Ectodermal cell (in vitro differentiated cells): ENCODE data around the gene TP53I11.

Experiments used
- H3K27ac ChIP-seq: 2 replicates; pipeline ENCODE4 v1.7.0; 2013; ENCODE audit warnings: mild to moderate bottlenecking, low read depth, low read length; ENCODE audit not compliant: insufficient read depth, poor library complexity, severe bottlenecking
- H3K27me3 ChIP-seq: 2 replicates; pipeline ENCODE4 v1.7.0; 2013; ENCODE audit warnings: mild to moderate bottlenecking, low read length; ENCODE audit not compliant: insufficient read depth, control insufficient read depth, poor library complexity, severe bottlenecking
- H3K36me3 ChIP-seq: one replicate; pipeline ENCODE4 v1.7.0; 2013; ENCODE audit warnings: low read length; ENCODE audit not compliant: control insufficient read depth, insufficient read depth
- H3K4me1 ChIP-seq: one replicate; pipeline ENCODE4 v1.7.0; 2013; ENCODE audit warnings: low read length; ENCODE audit not compliant: control insufficient read depth, insufficient read depth
- H3K4me3 ChIP-seq: 2 replicates; pipeline ENCODE4 v1.7.0; 2013; ENCODE audit warnings: low read depth, low read length, control low read depth; ENCODE audit not compliant: insufficient read depth
- H3K9me3 ChIP-seq: 2 replicates; pipeline ENCODE4 v1.7.0; 2013; ENCODE audit warnings: mild to moderate bottlenecking, low read length, moderate library complexity; ENCODE audit not compliant: control insufficient read depth
- WGBS, 2 experiments: methylation state at CpG; one replicate each; pipeline ENCODE4 v1.1.7; 2013; ENCODE audit warnings: missing lambda C conversion rate in 2 of 2; 5-methylcytosine and 5-hydroxymethylcytosine counted together

Gene TP53I11

DNA sequence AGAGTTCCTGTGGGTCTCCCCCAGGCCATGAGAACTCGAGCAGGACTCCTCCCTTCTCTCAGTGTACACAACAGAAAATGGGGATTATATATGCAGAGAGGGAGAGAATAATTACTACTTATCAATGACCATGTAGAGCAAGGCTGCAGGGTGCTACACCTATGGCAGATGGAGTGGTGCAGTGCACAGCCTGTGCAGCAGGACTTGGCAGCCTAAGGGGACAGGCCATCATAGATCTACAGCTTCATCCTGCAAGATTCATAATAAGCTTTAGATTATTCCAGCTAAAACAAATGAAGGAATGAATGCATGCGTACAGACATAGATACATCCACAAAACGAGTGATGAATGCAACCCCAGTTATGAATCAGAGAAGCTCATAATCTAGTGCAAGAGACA lies 8.4 kb upstream of the TP53I11 start:
- Histone ChIP-seq H3K4me3 (no peak overlapping the region), H3K27me3 (peaks cover 11% of the 10 kb centered on the region), H3K27ac (no peak overlapping the region), H3K4me1 (peaks cover 56% of the 10 kb centered on the region), H3K36me3 (no peaks in the 10 kb centered on the region), H3K9me3 (no peaks in the 10 kb centered on the region)
- 96 to 97% methylated on average over 3 of the region's 3 CpGs for WGBS, 2 experiments

DNA sequence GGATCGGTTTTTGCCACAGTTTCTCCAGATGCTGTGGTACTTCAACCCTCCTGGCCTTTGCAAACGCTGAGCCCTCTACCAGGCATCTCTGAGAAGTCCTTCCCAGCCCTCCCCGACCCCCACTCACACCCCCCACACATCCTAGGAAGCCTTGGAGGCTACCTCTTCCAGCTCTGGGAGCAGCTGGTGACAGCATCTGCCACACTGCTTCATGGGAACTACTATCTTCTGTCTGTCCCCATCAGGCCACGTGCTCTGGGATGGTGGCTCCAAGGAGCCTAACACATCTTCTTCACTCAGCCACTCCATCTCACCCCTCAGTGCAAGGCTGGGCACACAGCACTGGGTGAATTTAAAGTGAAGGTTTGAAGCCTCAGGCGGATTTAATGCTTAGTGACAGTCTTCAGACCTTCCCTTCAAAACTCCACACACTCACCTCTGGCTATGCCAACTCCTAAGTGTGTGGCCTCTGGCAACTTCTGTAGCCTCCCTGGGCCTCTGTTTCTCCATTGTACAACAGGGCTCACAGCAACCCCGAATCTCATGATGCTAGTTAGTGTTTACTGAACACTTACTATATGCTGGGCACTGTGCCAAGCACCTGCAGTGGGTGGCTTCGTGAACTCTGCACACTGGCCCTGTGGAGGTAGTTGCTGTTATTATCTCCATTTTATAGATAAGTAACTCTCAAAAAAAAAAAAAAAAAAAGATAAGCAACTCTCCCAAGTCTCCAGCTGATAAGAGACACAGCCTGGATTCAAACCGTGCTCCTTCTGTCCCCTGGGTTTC lies 7.3 kb upstream of the TP53I11 start:
- H3K27me3 ChIP-seq, result peaks cover 11% of the 10 kb centered on the region
- no peak overlapping the region for H3K27ac ChIP-seq
- H3K9me3 ChIP-seq, result no peaks in the 10 kb centered on the region
- no peak overlapping the region for H3K4me3 ChIP-seq
- peaks cover 52% of the 10 kb centered on the region for H3K4me1 ChIP-seq
- no peaks in the 10 kb centered on the region for H3K36me3 ChIP-seq
- WGBS, 2 experiments, result 70 to 78% methylated on average over 7 to 8 of the region's 8 CpGs

DNA sequence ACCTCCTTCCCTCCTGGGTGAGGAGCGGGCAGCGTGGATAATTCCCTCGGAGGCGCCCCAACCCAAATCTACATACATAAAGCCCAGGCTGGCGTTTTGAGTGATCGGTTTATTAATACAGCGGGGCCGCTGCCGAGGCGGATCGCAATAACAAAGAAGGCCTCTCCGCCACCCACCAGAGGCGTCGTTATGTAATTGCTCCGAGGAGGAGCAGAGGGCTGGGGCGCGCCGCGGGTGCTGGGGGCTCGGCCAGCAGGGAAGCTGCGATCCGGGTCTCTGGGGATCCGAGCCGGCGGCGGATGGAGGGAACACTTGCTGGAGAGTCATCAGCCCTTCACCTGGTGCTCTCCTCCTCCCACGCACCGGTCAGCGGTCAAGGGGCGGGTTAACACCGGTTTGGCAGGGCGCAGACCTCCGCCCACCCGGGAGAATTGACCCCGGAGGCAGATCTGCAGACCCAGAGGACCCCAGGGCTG lies 6.4 kb upstream of the TP53I11 start:
- Histone ChIP-seq H3K36me3 (no peaks in the 10 kb centered on the region), H3K4me3 (peak overlapping the region; percentile 6), H3K27ac (no peak overlapping the region), H3K27me3 (peaks cover 11% of the 10 kb centered on the region), H3K9me3 (no peaks in the 10 kb centered on the region), H3K4me1 (peaks cover 51% of the 10 kb centered on the region)
- 7% methylated on average over 31 to 34 of the region's 35 CpGs for WGBS, 2 experiments

DNA sequence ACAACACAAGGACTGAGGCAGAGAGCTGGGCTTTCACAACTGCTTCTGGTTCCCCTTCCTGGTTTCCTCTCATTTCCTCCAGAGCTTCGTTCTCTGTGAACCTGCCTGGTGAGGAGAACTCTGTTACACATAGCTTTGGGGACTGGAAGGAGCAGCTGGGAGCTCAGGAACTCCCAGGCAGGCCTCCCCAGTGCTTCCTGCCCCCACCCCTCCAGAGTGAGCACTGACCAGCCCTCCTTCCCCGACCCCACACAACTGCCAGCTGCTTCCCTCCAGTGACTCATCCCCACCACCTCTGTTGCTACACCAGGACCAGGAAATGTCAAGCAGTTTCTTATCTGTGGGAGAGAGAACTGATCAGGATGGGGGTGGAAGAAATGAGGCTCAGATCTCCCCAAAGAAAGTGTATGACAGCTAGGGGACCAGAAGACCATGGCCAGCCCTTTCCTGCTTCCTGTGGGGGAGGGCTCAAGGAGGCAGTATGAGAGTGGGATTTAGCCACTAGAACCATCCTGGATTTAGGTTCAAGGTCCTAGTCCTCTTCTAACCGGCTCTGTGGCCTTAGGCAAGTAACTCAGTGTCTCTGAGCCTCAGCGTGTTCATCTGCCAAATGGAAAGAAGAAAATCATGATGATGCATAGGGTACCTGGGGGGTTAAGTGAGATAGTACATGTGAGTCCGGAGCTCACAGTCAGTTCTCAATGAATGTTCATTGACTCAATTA lies 4.5 kb upstream of the TP53I11 start:
- no peaks in the 10 kb centered on the region for H3K9me3 ChIP-seq
- H3K4me3 ChIP-seq, result no peak overlapping the region
- WGBS, 2 experiments, result 70 to 76% methylated on average over 5 of the region's 5 CpGs
- peaks cover 43% of the 10 kb centered on the region for H3K4me1 ChIP-seq
- no peak overlapping the region for H3K27ac ChIP-seq
- H3K27me3 ChIP-seq, result peaks cover 11% of the 10 kb centered on the region
- no peaks in the 10 kb centered on the region for H3K36me3 ChIP-seq

DNA sequence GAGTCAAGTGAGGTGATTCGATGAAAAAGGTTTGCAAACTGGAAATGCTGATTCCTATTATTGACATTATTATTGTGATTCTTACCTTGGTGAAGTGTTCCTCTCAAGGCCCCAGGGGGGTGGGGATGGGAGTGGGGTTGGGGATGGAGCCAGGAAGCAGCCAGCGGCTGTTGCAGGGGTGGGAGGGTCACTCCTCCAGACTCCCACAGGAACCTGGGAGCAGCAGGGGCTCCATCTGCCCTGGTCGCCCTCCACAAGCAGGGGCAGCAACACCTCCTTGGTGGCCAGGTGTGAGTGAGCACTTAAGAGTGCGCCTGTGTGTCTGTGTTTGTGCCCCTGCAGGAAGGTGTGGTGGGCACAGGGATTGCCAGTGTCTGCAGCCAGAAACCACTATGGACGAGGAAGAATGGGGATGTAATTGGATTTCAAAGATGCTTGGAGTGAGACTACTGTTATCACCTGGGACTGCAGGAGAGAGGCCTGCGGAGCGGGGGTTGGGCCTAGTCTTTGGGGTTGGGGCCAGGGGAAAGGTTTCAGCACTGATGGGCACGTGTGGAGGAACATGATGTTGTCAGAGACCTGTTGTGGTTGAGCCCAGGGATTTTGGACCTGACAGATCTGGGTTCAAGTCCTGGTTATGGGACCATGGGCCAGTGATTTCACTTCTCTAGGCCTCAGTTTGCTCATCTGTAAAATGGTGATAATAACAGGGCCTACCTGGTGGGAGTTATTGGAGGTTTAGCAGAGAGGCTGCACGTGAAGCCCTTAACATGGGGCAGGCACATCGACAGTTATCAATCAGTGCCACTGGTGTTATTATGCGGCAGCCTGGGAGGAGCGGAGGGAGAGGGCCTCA lies 3.6 kb upstream of the TP53I11 start:
- no peak overlapping the region for H3K4me3 ChIP-seq
- H3K36me3 ChIP-seq, result no peaks in the 10 kb centered on the region
- peaks cover 36% of the 10 kb centered on the region for H3K4me1 ChIP-seq
- H3K27ac ChIP-seq, result no peak overlapping the region
- peaks cover 11% of the 10 kb centered on the region for H3K27me3 ChIP-seq
- WGBS, 2 experiments, result 71 to 72% methylated on average over 12 of the region's 12 CpGs
- no peaks in the 10 kb centered on the region for H3K9me3 ChIP-seq

DNA sequence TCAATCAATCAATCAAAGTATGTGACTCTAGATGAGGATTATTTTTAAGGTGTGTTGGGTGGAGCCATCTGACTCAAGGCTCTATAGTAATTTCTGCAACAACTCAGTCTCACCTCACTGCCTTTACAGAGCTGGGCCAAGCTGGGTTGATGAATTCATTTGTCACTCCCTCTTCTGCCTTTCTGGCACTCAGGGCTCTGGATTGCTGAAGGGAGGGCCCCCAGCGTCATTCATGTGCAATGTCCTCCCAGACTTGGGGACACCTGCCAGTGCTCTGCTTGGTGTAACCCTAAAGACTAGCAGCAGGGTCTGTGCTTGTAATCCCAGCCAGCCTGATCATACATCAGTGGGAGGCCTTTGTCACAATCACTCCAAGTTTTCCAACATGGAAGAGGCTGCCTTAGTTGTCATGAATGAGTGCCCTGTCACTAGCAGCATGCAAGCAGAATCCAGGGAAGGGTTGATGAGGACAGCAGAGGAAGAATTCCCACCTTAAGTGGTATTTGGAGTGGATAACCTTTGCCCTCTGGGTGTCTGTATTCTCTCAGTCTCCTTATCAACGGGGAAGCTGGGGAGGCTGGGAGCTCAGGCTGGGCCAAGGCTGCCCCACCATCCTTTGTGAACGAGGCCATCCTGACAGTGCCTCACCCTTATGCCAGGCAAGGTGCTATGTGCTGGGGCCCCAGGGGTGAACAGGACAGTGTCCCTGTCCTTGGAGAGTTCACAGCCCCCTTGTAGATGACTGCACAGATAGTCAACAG lies 2.0 kb upstream of the TP53I11 start:
- no peaks in the 10 kb centered on the region for H3K9me3 ChIP-seq
- H3K27me3 ChIP-seq, result peaks cover 11% of the 10 kb centered on the region
- H3K36me3 ChIP-seq, result no peaks in the 10 kb centered on the region
- peaks cover 42% of the 10 kb centered on the region for H3K4me1 ChIP-seq
- WGBS, 2 experiments, result 50 to 59% methylated on average over 3 of the region's 3 CpGs
- no peak overlapping the region for H3K27ac ChIP-seq
- H3K4me3 ChIP-seq, result no peak overlapping the region

DNA sequence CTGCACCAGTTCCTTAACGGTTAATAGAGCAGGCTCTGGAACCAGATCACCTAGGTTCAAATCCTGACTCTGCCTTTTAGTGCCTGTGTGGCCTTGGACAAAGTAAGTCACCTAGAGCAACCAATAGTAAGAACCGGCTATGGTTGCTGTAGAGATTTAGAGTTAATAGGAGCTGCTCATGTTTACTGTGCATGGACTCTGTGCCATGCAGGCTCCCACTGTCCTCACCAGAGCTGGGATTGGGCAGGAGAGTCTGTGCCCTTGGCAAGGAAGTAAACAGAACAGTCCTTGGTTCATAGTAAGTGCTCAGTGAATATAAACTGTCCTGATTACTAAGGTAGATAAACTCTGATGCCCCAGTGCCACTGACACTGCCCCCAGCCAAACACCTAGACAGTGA lies 1.4 kb upstream of the TP53I11 start:
- H3K4me1 ChIP-seq, result peaks cover 43% of the 10 kb centered on the region
- H3K27ac ChIP-seq, result no peak overlapping the region
- H3K36me3 ChIP-seq, result no peaks in the 10 kb centered on the region
- no peaks in the 10 kb centered on the region for H3K9me3 ChIP-seq
- peaks cover 5% of the 10 kb centered on the region for H3K27me3 ChIP-seq
- H3K4me3 ChIP-seq, result no peak overlapping the region
- WGBS, 2 experiments, result 37 to 40% methylated on average over 2 of the region's 2 CpGs

DNA sequence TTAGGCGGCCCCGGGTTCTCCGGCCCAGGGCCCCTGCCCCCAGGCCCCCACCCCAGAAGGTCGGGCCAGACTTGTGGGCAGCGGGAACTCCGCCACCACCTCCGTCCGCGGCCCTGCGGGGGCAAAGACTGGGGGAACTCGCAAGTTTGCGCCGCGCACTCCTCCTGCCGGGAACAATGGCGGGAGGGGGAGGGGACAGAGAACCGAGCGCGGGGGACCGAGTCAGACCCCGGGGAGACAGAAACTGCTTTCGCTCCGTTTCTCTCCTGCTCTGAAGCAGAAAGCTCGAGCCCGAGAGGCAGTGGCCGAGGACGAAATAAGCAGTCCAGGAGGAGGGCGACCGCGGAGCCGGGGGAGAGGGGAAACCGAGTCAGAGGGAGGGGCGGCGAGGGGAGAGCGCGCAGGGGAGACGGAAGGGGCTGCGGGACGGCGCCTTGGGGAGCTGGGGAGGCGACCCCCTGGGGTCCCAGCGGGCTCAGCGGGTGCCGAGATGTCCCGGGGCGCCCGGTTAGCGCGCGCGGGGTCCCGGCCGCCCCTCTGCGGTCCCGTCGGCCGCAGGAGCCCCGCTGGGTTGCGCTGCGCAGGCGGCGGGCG lies 555 bp downstream of the TP53I11 start:
- no peaks in the 10 kb centered on the region for H3K36me3 ChIP-seq
- H3K4me1 ChIP-seq, result peaks cover 52% of the 10 kb centered on the region
- peak overlapping the region; percentile 47 for H3K27ac ChIP-seq
- H3K27me3 ChIP-seq, result no peaks in the 10 kb centered on the region
- WGBS, 2 experiments, result 0% methylated on average over 63 of the region's 63 CpGs
- no peaks in the 10 kb centered on the region for H3K9me3 ChIP-seq
- H3K4me3 ChIP-seq, result peak overlapping the region; percentile 79
